GM23248 (cell line): ENCODE data around the gene TOM1L1.

ENCODE experiments used
- EZH2 ChIP-seq: fragments of 200-600 bp; sonication (generic); IDR thresholded peaks from 2 replicates; pipeline ENCODE4 v1.6.1; 2018; ENCODE audit warnings: antibody characterized with exemption, mild to moderate bottlenecking; ENCODE audit not compliant: insufficient read depth, poor library complexity, severe bottlenecking
- EZH2phosphoT487 ChIP-seq: fragments of 200-600 bp; sonication (generic); IDR thresholded peaks from 2 replicates; pipeline ENCODE4 v1.6.1; 2018; ENCODE audit warnings: antibody characterized with exemption, moderate library complexity, mild to moderate bottlenecking, low read depth; ENCODE audit not compliant: insufficient read depth

DNA sequence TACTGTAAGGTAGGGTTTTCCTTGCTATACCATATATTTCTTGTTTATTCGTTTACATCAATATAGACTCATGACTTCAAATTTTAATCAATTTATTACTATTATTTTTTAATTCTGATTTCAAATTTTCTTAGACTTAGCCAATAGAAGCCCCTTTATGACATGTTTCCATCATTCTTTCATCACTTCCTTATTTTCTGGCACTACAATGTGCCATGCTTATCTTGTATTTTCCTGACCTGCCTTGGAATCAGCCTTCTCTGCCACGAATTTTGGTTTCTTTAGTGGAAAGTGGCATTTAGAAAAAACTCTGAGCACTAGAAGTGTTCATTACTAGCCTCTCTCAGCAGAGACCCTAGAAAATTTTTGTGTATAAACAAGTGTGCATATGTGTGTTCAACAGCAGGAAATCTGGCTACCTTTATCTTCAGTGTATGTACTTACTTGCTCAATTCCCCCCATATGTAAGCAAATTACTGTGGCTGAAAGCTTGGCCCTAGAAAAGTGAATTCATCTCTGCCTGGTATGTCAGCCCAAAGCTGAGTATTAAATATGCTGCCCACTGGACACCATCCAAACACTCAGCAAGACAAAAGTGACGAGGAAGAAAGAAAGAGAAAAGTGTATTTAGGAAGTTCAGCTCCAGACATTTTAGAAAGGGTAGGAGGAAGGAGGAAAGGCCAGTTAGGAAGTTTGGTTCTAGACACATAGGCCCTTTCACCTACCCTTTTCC is 71.9 kb downstream of the TOM1L1 start:
- no peak for TF ChIP-seq EZH2phosphoT487
- no peak for TF ChIP-seq EZH2
